GM12878 (cell line): ENCODE results near the gene COL17A1. TPM values are rescaled to one million over a fixed set of nuclear protein-coding genes. Genes with fewer than 3 reads are reported as not detected.

Experiments
- ATAC-seq: fragments of 200-7000 bp; cut with Tn5 transposase; 3 replicates; pipeline ENCODE4 v1.9.1; 2020; ENCODE audit warnings: mild to moderate bottlenecking, moderate library complexity
- BruUV-seq: library from RNA; stranded (reverse); fragments of 400-500 nt; replicated peaks from 2 replicates; lab custom pipeline; 2021; lab: Mats Ljungman, UMichigan
- CTCF ChIA-PET: fragments of 300-600 bp; sonication (Branson Sonifier 250); formaldehyde crosslinking; extraction: SDS; loops from one replicate; lab custom pipeline; 2021; ENCODE audit warnings: inconsistent platforms; lab: Yijun Ruan, JAX
- POLR2A ChIA-PET: fragments of 350-600 bp; formaldehyde crosslinking; extraction: SDS; loops from one replicate; lab custom pipeline; 2021; ENCODE audit warnings: inconsistent platforms; lab: Charles Lee
- RAD21 ChIA-PET: fragments of 300-600 bp; sonication (Branson Sonifier 250); formaldehyde crosslinking; loops from one replicate; lab custom pipeline; 2023; ENCODE audit warnings: antibody characterized with exemption; ENCODE audit not compliant: unreplicated experiment; lab: Charles Lee
- SMC1A ChIA-PET: fragments of 300-600 bp; sonication (Branson Sonifier 250); formaldehyde crosslinking; loops from one replicate; lab custom pipeline; 2023; ENCODE audit not compliant: unreplicated experiment, uncharacterized antibody; lab: Charles Lee
- DNase-seq: peaks from one replicate; pipeline ENCODE4 v3.0.0-alpha.2; 2011; ENCODE audit warnings: low read depth, low spot score
- FAIRE-seq: peaks from 3 replicates; lab custom pipeline; 2011; peaks lifted over from hg19 to GRCh38; lab: Jason Lieb, UNC
- H2AFZ ChIP-seq: 2 replicates; pipeline ENCODE4 v1.6.0; 2011; ENCODE audit warnings: low read depth, low read length, control low read depth; ENCODE audit not compliant: control insufficient read depth
- H3K27ac ChIP-seq: 2 replicates; pipeline ENCODE4 v1.5.1; 2011; ENCODE audit warnings: control low read depth; ENCODE audit not compliant: control insufficient read depth, insufficient read depth
- H3K27me3 ChIP-seq, 2 experiments: replicated peaks in 1 of 2; 2 replicates each; pipeline versions ENCODE4 v1.6.0 to v1.6.1; 2011; ENCODE audit warnings: low read length in 1 of 2; ENCODE audit not compliant: control insufficient read depth in 2 of 2, insufficient read depth in 2 of 2
- H3K36me3 ChIP-seq, 2 experiments: 2 replicates each; pipeline ENCODE4 v1.5.1; 2011; ENCODE audit warnings: low read length in 1 of 2; ENCODE audit not compliant: control insufficient read depth in 2 of 2, insufficient read depth in 2 of 2
- H3K4me1 ChIP-seq: 2 replicates; pipeline ENCODE4 v1.6.1; 2011; ENCODE audit warnings: mild to moderate bottlenecking, low read length, moderate library complexity, mixed read lengths; ENCODE audit not compliant: control insufficient read depth, insufficient read depth
- H3K4me2 ChIP-seq: 2 replicates; pipeline ENCODE4 v1.6.0; 2011; ENCODE audit warnings: control low read depth; ENCODE audit not compliant: control insufficient read depth, insufficient read depth
- H3K4me3 ChIP-seq: fragments of 200-600 bp; sonication (generic); 2 replicates; pipeline ENCODE4 v1.5.1; 2016
- H3K79me2 ChIP-seq: 2 replicates; pipeline ENCODE4 v1.6.0; 2011; ENCODE audit warnings: low read length; ENCODE audit not compliant: control insufficient read depth, insufficient read depth
- H3K9ac ChIP-seq: 2 replicates; pipeline ENCODE4 v1.8.0; 2011; ENCODE audit warnings: low read length, control low read depth, mixed read lengths; ENCODE audit not compliant: control insufficient read depth, insufficient read depth
- H3K9me3 ChIP-seq: replicated peaks from 3 replicates; pipeline ENCODE4 v1.5.1; 2011; ENCODE audit warnings: mild to moderate bottlenecking, low read length; ENCODE audit not compliant: control insufficient read depth, insufficient read depth
- H4K20me1 ChIP-seq: 2 replicates; pipeline ENCODE4 v1.6.0; 2011; ENCODE audit not compliant: control insufficient read depth, insufficient read depth
- CREB1 ChIP-seq: IDR thresholded peaks from 2 replicates; pipeline ENCODE4 v1.6.1; 2012; ENCODE audit warnings: low read depth, mild to moderate bottlenecking, inconsistent platforms
- HDAC2 ChIP-seq: fragments of 200-600 bp; sonication (generic); IDR thresholded peaks from 2 replicates; pipeline ENCODE4 v1.6.1; 2017
- MTA2 ChIP-seq: fragments of 450-650 bp; IDR thresholded peaks from 2 replicates; pipeline ENCODE4 v1.6.1; 2016; ENCODE audit warnings: low read depth, mild to moderate bottlenecking, moderate library complexity
- ZBED1 ChIP-seq: IDR thresholded peaks from 2 replicates; pipeline ENCODE4 v1.6.1; 2016; ENCODE audit warnings: borderline replicate concordance
- ZNF384 ChIP-seq: IDR thresholded peaks from 2 replicates; pipeline ENCODE4 v1.6.1; 2012; ENCODE audit warnings: low read depth, mild to moderate bottlenecking, low read length, improper control_type of control experiment, borderline replicate concordance
- WGBS: methylation state at CpG from one replicate; pipeline ENCODE4 v1.1.6; 2016; ENCODE audit warnings: low lambda C conversion rate; ENCODE audit not compliant: insufficient replicate concordance, insufficient coverage; ENCODE audit errors: missing lambda C conversion rate; 5-methylcytosine and 5-hydroxymethylcytosine counted together
- in situ Hi-C: fragments of 300-500 bp; cut with MboI; formaldehyde crosslinking; loops from 9 replicates; pipeline ENCODE4 v1.14.3; 2018; ENCODE audit warnings: mixed read lengths
- intact Hi-C: fragments of 100-400 bp; cut with micrococcal nuclease; formaldehyde crosslinking; loops from one replicate; pipeline ENCODE4 v1.14.2; 2022; ENCODE audit not compliant: unreplicated experiment
- polyA plus RNA-seq, 11 experiments: library from polyadenylated mRNA; depleted of rRNA in 4 of 11; unstranded in 6 of 11; stranded (reverse) in 5 of 11; fragments of >200 nt; fragmentation: Nextera tagmentation in 4 of 11; fragmentation: Illumina TruSeq in 1 of 11; extraction: Ambion mirVana in 4 of 11; extraction: Trizol in 1 of 11; gene quantifications; 1 replicate in 1 of 11; 2 replicates in 10 of 11; pipeline versions ENCODE4 v1.2.1 to v1.2.3, GENCODE V29; 2011 to 2016; ENCODE audit warnings: inconsistent platforms in 2 of 11, missing spikeins in 2 of 11, low read depth in 1 of 11
- total RNA-seq, 4 experiments: library from RNA; depleted of rRNA in 3 of 4; stranded (reverse); fragments of >200 nt in 3 of 4; fragmentation: Illumina TruSeq in 1 of 4; extraction: Trizol in 1 of 4; gene quantifications; 2 replicates each; pipeline versions ENCODE4 v1.2.1 to v1.2.3, GENCODE V29; 2013 to 2021
- TF ChIP-seq, protein P1 (sequence below): IDR thresholded peaks from 2 replicates; pipeline ENCODE4 v1.6.1; 2012; ENCODE audit warnings: low read length, inconsistent platforms
- TF ChIP-seq, protein P2 (sequence below): IDR thresholded peaks from 2 replicates; pipeline ENCODE4 v1.6.1; 2011; ENCODE audit warnings: low read depth, mild to moderate bottlenecking, low read length, moderate library complexity, borderline replicate concordance; ENCODE audit errors: extremely low read depth
- TF ChIP-seq, protein P3 (sequence below): IDR thresholded peaks from 2 replicates; pipeline ENCODE4 v1.6.1; 2012; ENCODE audit warnings: mild to moderate bottlenecking, low read depth, low read length

The COL17A1 gene
- total and polyA plus RNA-seq, 10 of the 15 experiments (the other 5 are each of a cell fraction or from before 2014, with no cell fraction given): 0.08 to 0.22 TPM; not detected in 8

DNA sequence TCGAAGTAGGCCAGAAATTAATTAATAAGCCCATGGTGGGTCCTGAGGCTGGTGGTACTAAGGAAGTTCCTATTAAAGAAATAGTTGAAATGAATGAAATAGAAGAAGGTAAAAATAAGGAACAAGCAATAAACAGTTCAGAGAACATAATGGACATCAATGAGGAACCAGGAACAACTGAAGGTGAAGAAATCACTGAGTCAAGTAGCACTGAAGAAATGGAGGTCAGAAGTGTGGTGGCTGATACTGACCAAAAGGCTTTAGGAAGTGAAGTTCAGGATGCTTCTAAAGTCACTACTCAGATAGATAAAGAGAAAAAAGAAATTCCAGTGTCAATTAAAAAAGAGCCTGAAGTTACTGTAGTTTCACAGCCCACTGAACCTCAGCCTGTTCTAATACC, 82.8 kb downstream of the COL17A1 start:
- Histone ChIP-seq H4K20me1 (no peaks in the 10 kb centered on the region), H3K36me3 (peaks cover 0 to 9% of the 10 kb centered on the region in 2 experiments; a peak in 3 of 4 replicates), H3K79me2 (no peaks in the 10 kb centered on the region), H2AFZ (no peak overlapping the region), H3K4me3 (no peak overlapping the region), H3K9ac (no peak overlapping the region), H3K27me3 (no peaks in the 10 kb centered on the region), H3K9me3 (no peaks in the 10 kb centered on the region), H3K4me2 (no peak overlapping the region), H3K4me1 (no peaks in the 10 kb centered on the region), H3K27ac (no peak overlapping the region)
- intact Hi-C loops: no loop called here
- in situ Hi-C loops: no loop called here
- DNase-seq (no peak), ATAC-seq (no peak), FAIRE-seq (no peak)
- no TSS peak for BruUV-seq
- ChIA-PET POLR2A (no interaction called here), RAD21 (no interaction called here), SMC1A (no interaction called here), CTCF (no interaction called here)
- TF ChIP-seq, protein P1, sequence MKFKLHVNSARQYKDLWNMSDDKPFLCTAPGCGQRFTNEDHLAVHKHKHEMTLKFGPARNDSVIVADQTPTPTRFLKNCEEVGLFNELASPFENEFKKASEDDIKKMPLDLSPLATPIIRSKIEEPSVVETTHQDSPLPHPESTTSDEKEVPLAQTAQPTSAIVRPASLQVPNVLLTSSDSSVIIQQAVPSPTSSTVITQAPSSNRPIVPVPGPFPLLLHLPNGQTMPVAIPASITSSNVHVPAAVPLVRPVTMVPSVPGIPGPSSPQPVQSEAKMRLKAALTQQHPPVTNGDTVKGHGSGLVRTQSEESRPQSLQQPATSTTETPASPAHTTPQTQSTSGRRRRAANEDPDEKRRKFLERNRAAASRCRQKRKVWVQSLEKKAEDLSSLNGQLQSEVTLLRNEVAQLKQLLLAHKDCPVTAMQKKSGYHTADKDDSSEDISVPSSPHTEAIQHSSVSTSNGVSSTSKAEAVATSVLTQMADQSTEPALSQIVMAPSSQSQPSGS: no peak
- TF ChIP-seq, protein P2, sequence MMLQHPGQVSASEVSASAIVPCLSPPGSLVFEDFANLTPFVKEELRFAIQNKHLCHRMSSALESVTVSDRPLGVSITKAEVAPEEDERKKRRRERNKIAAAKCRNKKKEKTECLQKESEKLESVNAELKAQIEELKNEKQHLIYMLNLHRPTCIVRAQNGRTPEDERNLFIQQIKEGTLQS: no peak
- TF ChIP-seq CREB1: no peak
- no peak for TF ChIP-seq ZBED1
- TF ChIP-seq ZNF384: no peak
- TF ChIP-seq, protein P3, sequence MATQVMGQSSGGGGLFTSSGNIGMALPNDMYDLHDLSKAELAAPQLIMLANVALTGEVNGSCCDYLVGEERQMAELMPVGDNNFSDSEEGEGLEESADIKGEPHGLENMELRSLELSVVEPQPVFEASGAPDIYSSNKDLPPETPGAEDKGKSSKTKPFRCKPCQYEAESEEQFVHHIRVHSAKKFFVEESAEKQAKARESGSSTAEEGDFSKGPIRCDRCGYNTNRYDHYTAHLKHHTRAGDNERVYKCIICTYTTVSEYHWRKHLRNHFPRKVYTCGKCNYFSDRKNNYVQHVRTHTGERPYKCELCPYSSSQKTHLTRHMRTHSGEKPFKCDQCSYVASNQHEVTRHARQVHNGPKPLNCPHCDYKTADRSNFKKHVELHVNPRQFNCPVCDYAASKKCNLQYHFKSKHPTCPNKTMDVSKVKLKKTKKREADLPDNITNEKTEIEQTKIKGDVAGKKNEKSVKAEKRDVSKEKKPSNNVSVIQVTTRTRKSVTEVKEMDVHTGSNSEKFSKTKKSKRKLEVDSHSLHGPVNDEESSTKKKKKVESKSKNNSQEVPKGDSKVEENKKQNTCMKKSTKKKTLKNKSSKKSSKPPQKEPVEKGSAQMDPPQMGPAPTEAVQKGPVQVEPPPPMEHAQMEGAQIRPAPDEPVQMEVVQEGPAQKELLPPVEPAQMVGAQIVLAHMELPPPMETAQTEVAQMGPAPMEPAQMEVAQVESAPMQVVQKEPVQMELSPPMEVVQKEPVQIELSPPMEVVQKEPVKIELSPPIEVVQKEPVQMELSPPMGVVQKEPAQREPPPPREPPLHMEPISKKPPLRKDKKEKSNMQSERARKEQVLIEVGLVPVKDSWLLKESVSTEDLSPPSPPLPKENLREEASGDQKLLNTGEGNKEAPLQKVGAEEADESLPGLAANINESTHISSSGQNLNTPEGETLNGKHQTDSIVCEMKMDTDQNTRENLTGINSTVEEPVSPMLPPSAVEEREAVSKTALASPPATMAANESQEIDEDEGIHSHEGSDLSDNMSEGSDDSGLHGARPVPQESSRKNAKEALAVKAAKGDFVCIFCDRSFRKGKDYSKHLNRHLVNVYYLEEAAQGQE: no peak
- TF ChIP-seq HDAC2: no peak
- TF ChIP-seq MTA2: no peak
- WGBS: 100% methylated on average over 1 of the region's 1 CpG
